IPS-NIHi11 (cell line): Measurements from ENCODE around the gene PPIL4.

ENCODE experiments used
- DNase-seq: peaks from one replicate; pipeline ENCODE4 v3.0.0; 2012; ENCODE audit warnings: mixed read lengths, low spot score

The PPIL4 gene

DNA sequence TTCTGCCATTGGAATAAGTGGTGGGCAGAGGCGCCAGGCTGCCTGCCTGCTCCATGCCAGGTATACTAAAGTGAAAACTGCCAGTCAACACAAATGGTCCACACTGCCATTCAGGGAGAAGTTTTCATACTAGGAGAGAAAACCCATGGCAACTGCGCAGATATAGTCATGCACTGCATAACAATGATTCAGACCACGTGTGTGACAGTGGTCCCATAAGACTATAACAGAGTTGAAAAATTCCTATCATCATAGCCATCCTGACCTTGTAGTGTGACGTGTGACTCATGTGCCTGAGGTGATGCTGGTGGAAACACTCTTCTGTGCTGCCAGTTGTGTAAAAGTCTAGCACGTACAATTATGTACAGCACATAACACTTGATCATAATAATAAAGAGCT lies 86.1 kb downstream of the PPIL4 start:
- DNase-seq, result no peak

DNA sequence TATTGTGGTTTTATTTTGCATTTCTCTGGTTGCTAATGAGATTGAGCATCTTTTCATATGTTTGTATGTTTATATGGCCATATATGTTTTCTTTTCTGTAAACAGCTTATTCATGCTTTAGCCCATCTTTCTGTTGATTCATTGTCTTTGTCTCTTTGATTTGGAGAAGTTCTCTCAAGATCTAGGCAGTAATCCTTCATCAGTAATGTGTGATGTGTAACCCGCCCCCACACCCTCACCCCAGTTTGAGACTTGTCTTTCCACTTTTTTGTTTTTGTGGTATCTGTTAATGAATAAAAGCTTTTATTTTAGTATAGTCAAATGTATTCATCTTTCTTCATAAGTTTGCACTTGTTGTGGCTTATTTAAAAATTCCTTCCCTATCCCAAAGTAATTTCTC lies 87.0 kb downstream of the PPIL4 start:
- DNase-seq, result no peak

DNA sequence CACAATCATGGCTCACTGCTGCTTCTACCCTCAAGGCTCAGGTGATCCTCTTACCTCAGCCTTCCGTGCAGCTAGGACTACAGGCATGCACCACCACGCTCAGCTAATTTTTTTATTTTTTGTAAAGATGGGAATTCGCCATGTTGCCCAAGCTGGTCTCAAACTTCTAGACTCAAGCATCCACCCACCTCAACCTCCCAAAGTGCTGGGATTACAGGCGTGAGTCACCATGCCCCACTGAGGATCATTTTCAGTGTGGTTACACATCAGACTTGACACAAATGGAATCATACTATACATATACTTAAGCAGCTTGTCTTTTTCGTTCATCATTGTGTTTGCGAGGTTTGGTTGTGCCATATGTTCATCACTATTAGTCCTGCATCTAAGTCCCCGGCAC lies 87.6 kb downstream of the PPIL4 start:
- no peak for DNase-seq

DNA sequence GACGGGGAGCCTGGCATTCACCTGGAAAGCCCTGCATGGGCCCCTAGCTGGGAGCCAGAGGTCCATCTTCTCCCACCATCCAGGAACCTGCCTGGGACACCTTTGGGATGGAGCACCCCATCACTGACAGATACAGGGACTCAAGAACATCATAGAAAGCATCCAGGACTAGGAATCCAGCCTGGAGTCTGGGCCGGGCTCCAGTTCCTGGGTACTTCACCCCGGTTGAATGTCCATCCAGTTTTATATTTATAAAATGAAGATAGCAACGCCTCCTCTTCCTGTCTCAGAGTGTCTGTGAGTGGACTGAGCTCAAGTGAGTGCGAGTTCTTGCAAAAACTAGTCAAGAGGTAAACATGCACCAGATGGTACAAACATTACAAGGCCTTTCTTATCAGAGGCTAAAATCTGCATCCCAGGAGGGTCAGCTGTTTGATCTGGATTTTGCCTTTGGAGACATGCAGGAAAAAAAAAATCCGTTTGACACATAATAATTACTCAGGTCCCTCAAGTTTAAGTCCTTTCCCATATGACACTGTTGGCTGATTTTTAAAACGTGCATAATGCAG lies 88.4 kb downstream of the PPIL4 start:
- no peak for DNase-seq

DNA sequence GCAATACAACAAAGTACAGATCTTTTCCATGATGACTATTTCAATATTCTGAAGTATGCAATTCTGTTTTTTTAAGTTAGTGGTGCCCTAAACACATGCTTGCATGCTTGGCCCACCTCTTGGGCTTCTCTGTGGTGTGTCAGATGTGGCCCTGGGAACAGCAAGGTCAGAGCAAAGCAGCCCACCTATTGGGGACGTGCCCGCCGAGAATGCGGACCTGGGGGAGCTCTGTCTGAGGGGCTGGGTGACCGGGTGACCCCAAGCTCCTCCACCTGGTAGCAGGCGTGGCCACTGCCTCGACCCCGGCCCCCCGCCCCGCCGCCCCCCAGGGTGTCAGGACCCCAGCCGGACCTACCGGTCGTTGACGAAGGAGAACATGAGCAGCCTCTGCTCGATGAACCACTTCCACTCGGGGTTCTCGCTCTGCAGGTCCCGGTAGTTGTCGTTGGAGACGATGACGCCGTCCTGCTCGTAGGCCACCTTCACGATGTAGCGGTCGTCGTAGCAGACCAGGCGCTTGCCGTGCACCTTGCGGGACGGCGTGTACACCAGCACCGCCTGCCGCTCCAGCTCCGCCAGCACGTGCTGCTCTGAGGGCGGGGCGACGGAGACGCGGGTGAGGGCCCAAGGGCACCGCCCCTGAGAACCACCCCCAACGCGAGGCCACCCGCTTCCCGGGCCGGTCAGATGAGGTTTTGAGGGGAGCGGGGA lies 89.4 kb downstream of the PPIL4 start:
- no peak for DNase-seq

DNA sequence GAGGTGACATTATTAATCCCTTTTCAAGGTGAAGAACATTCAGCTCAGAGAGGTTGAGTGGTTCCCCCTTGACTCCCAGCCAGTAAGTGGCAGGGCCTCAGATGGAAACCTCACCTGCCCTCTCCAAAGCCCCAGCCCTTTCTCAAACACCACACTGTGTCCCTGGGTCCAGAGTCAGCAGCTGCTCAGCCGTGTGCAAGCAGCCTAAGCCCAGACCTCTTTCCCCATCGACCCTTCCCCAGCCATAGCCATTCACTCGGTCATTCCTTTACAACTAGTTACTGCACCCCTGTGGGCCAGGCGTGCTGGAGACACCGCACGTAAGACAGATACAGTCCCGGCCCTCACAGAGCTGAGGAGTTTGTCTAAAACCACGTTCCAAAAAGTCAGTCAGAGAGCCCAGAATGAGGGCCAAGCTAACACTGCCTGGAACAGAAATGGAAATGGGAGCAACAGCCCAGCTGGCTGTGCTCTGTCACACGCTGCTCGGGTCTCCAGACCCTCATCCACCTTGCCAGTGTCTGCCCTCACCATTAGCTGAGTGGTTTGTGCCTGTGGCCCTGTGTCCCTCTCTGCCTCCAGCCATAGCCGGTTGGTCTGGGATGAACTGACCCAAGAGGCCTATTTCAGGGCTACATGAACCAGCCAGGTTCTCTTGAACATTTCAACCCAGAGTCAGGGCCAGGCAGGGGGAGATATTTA lies 90.7 kb downstream of the PPIL4 start:
- DNase-seq, result no peak
